Stimulated activated naive CD4-positive, alpha-beta T cell treated with Interleukin-2 at 50 U/mL for 16 hours (primary cell): ENCODE measurements around the gene TBC1D17.

ENCODE experiments used
- DNase-seq: peaks from one replicate; lab custom pipeline; 2025; lab: John Stamatoyannopoulos, UW

TBC1D17 gene

DNA sequence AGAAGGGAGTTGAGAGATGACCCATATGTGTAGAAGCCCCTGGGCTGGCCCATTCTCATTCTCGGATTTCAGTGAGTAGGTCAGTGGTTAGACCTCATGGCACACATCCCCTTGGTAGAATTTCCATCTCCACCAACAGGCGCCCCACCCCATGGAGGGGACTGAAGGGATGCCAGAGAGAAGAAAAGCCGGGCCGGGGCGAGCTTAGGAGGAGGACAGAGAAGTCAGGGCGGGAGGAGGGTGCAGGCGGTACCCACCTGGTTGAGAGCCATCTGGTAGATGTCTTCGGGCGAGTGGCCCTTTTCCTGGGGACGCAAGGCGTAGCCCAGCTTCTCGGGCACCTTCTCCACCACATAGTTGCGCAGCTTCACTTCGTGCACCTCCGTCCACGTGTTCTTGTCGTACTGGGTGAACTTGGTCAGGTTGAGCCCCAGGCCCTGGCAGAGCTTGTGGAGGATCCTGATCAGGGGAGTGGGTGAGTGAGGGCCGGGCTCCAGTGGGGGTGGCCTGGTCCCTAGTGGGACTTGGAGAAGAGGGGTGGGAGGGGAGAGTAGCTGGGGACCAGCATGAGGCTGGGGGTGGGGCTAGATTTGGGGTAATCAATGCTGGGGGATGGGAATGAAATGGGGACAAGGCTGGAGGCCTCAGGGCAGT, 16.6 kb downstream of the TBC1D17 start:
- no peak for DNase-seq

DNA sequence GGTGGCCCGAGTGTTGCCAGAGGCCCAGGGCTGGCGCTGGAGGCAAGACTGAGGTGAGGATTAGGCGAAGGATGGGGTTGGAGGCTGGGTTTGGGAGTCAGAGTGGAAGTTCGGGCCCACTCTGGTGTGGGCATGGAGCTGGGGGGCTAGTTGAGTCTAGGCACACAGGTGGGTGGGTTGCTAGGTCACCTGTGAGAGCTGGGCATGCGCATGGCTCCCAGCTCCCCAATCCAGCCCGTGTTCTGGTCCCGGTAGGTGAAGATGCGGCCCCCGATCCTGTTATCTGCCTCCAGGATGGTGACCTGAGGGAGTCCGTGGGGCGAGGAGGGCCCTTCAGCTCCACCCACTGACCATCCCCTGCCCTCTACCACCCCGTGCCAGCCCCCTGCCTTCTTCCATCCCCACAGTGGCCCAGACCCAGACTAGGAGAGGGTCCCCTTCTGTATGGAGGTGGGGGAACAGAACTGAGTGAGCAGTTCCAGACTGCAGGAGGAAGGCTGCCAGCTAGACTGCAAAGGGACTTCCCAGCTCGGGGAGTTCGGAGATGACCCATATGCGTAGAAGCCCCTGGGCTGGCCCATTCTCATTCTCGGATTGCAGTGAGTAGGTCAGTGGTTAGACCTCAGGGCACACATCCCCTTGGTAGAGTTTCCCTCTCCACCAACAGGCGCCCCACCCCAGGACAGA, 17.5 kb downstream of the TBC1D17 start:
- peak; percentile 55 for DNase-seq

DNA sequence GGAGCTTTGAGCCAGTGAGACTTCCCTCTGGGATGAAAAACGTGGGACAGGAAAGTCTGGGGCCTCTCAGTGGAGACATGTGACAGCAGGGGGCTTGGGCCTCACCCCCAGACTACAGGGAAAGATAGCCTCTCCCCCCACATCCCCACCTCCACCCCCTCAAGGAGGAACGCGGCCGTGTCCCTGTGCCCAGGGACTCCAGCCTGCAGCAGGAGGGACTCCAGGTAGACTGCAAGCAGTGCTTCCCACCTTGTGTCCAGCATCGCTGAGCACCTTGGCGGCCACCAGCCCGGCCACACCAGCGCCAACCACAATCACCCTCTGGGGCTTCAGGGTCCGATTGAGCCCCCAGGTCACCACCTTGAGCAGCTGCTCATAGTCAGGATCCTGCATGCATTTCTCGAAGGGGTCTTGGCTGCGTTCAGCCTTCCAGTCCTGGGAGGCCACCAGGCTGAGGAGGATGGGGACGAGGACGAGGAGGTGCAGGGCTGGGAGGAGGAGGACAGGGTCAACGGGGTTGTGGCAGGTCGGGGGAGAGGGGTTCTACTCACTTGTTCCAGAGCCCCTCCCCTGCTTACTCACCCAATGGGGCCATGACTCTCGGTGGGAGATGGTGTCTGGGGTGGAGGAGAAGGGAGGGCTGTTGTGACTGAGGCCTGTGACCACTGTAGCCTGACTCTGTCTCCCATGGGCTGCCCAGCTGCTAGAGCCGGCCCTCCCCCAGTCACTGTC, 18.2 kb downstream of the TBC1D17 start:
- DNase-seq, result no peak

DNA sequence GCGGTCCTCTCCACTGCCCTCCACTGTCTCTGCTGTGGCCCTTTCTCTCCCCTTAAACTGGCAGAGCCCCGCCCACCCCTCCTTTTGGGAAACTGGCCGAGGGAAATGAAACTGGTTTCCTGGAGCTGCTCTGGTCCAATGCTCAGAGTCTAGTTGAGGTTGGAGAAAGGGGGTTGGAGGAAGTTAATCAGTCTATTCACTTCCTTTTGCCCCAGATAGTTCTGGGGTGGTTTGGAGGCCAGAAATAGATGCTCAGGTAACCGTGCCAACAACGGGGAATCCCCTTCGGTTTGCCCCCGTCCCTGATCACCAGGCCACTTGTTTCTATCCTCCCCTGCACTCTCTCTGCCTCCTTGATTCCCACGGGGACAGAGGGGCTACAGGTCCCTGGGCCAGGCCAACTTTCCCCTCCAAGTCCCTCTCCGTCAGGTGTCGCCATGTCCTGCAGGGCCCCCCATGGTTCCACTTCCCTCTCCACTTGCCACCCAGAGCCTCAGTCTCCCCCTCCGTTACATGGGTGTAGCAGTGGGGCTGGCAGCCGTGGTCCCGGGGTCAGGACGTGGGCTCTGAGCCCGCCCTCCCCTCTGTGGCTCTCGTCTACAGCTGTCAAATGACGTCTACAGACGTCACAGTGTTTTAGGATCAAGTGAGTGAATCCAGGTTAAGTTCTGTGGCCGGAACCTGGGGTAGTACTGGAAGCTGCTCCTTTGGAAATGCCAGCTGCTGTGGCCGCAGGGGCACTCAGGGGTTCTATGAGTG, 19.5 kb downstream of the TBC1D17 start, which contains the start of gene IL4I1:
TSS of gene IL4I1 (minus strand) at position 25 of the 759 bp plus-strand sequence. CDS start 727 bp downstream, outside the sequence.
- peak; percentile 69 for DNase-seq

DNA sequence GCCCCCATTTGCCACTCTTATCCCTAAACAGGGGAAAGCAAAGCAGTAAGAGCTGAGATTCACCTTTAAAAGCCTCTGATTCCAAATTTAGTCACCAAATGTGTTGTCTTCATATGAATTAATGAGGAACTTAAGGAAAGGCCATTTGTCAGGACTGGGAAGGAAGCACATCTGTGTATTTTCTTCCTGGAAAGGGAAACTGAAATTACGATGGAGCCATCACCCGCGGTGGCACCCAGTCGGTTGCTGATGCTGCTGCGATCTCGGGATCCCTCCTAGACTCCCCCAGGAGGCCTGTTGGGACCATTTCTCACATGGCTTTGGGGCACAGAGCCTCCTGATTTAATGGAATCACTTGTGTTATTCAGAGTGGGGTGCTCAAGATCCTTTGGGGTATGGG, 26.6 kb downstream of the TBC1D17 start:
- DNase-seq, result no peak

DNA sequence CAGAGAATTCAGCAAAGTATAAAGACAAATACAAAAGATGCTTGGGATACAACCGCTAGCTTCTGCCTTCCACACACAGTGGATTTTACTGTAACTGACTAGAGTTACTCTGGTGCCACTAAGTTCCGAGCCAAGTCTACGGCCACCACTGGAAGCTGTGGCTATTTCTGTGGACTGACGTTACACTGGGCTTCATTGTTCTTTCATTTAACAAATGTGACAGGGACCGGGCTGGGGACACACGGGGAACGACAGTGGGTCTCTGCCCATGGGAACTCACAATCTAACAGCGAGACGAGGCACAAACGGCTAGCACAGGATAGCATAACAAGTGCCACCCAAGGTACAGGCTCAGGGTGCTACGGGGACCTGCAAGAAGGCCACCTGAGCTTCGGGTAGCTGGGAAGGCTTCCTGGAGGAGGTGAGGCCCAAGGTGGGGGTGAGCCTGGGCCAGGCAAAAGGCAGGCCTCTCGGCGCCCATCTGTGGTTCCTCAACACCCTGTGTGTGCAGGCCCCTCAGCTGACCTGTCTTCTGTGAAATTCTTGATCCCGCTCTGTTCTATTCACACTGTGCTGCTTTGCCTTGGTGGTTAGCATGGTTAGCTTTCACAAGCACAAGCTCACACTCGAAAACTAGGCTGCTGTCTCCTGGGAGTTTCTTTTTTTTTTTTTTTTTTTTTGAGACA, 29.5 kb downstream of the TBC1D17 start:
- no peak for DNase-seq

DNA sequence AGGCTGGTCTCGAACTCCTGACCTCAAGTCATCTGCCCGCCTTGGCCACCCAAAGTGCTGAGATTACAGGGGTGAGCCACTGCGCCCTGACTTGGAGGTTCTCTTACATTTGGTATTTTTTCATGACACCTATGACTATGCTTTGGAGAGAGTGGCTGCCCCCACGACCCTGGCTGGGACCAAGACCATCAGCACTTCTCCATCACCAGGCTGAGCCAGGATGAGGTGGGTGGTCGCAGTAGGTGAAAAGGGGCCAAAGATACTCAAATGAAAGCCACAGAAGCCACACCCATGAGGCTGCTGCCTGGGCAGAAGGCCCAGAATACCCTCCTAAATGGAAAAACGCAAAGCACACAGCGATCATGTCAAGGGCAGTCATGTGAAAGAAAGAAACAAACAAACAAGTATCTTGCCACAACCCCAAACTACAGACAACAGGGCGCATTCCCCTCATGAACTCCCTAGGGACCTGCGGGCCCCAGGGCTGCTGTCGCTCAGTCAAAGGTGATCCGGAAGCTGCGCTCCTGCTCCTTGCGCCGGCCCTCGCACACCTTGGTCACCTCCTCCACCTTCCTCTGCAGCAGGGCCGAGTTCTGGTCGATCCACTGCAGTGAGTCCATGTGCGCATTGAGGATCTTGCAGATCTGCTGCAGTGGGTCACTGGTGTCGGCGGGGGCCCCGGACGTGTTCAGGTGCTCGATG, 30.4 kb downstream of the TBC1D17 start:
- DNase-seq, result no peak

DNA sequence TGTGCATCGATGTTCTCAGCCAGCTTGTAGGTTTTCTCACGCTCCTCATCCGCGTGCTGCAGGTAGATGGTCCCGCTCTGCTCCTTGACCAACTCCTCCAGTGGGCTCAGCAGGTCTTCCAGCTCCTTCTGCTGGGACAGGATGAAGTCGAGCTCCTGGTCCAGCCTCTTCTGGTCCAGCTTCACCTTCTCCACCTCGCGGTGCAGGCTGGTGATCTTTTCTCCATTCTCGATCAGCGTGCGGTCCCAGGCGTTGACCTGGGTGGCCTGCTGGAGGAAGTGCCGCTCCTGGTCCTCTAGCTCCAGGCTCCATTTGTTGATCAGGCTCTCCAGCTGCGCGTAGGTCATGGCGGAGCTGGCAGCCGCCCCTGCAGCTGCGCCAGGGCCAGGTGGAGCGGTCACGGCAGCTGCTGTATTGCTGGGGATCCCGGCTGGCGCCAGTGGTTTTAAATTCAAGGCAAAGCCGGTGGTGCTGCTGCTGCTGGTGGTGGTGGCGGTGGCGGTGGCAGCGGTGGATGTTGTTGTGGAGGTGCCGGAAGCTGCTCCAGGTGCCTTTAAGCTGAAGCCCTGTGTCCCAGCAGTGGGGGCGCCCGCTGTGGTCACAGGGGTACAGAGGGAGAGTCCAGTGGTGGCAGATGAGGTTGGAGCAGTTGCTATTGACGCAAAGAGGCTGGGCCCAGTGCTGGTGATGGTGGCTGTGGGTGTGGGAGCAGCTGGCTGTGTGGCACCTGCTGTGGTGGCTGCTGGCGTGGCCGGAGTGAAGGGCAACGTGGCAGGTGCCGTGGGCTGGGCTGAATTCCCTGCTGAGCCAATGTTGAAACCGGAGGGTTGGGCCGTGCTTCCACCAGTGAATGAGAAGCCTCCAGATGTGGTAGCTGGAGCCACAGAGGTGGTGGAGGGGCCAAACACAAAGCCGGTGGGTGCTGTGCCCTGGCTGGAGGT, 31.2 kb downstream of the TBC1D17 start:
- DNase-seq, result no peak

DNA sequence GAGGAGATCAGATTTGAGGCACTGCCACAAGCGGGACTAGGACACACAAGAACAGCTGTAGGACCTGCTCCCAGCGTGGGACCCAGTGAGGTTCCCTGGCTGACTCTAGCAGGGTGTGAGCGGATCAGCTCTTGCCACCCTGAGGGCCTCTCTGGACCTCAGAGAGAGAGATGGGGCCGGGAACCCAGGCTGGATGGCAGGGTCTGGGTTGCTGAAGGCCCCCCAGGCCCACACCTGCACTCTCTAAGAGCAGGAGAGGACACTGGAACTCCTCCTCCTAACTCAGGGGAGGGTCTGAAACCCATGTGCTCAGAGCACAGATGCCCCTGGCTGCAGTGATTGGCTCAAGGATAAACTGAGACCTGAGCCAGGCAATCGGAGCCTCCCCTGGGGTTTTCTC, 32.7 kb downstream of the TBC1D17 start:
- DNase-seq, result no peak

DNA sequence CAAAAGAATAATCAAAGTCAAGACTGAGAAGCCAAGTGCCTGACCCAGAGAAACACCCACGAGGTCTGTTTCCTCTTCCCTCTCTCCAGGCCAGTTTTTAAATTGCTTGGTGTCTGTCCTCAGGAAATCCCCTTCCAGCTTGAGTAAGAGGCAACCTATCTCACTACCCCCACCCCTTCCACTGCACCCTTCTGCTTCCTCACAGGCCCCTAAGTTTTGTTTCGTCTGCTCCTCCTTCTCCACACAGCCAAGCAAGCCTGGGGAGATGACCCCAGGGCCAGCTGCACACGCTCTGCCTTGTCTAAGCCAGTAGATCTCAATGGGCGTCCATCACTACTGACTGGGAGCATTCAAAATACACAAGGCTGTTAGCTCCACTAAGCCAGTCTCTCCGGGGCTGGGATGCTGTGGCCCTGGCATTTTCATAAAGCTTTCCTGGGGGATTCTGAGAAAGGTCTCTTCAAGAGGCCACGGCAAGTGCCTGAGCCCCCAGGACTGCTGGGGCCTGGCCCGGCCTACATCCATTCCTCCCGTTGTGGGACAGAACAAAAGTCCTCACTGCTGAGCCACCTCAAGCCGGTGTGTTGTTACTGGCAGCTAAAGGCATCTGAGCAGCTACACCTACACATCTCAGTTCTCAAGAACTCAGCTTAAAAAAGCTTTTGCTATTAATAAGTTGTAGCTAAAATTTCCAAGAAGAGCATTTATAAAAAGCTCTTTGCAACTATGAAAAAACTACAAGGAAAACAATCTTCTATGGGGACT, 34.1 kb downstream of the TBC1D17 start:
- peak; percentile 16 for DNase-seq

DNA sequence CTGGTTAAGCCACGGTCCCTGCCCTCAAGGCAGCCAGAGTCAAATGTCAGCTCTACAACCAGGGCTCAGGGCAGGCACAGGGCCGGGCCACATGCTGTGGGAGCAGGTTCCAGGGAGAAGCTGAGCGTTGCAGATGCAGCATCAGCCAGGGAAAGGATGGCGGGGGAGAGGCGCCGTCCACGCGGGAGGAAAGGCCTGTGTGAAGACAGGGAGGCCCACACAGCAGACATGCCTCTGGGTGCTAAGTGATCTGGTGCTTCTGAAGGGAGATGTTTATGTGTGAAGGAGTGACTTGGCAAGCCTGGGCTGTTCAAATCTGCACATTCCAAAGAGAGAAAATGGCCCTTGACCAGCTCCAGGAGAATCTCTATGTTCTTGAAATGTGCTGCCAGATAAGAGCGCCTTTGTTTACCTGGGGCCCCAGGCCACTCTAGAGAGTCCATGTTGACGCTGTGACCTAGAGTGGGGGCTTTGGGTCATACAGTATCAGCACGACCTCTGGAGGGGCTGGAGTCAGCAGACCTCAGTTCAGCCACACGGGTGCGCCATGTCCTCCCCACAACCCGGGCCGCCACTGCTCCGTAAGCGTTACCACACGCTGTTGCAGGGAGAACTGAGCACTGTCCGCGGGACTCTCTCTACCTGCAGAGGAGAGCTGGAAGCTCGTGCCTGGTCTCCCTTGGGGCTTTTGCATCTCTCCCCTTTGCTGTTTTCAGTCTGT, 35.6 kb downstream of the TBC1D17 start:
- no peak for DNase-seq

DNA sequence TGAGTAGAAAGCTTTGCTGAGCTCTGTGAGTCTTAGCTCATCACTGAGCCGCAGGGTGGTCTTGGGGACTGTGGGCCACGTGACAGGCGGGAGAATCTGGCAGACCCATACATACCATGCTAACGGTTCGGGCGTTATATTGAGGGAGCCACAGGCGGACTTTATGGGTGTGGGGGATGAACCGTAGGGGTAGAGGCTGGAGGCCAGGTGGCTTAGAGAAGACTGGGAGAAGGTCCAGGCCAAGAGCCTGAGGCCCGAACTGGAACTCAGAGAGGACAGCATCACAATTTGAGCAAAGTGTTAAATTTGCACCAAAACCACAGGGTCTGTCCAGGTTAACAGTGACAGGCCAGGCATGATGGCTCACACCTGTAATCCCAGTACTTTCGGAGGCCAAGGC, 36.2 kb downstream of the TBC1D17 start:
- no peak for DNase-seq

DNA sequence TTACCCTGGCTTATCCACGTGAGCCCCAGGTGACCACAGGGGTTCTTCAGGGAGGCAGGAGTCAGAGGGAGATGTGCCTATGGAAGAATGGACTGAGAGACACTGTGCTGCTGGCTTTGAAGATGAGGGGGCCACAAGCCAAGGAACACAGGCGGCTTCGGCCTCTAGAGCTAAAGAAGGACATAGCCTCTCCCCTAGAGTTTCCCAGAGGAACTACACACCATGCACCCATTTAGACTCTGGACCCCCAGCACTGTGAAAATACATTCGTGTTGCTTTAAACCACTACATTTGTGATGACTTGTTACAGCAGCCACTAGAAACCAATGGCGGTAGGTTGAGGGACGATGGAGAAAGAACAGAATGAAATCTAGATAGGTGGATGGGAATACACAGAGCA, 37.8 kb downstream of the TBC1D17 start:
- no peak for DNase-seq

DNA sequence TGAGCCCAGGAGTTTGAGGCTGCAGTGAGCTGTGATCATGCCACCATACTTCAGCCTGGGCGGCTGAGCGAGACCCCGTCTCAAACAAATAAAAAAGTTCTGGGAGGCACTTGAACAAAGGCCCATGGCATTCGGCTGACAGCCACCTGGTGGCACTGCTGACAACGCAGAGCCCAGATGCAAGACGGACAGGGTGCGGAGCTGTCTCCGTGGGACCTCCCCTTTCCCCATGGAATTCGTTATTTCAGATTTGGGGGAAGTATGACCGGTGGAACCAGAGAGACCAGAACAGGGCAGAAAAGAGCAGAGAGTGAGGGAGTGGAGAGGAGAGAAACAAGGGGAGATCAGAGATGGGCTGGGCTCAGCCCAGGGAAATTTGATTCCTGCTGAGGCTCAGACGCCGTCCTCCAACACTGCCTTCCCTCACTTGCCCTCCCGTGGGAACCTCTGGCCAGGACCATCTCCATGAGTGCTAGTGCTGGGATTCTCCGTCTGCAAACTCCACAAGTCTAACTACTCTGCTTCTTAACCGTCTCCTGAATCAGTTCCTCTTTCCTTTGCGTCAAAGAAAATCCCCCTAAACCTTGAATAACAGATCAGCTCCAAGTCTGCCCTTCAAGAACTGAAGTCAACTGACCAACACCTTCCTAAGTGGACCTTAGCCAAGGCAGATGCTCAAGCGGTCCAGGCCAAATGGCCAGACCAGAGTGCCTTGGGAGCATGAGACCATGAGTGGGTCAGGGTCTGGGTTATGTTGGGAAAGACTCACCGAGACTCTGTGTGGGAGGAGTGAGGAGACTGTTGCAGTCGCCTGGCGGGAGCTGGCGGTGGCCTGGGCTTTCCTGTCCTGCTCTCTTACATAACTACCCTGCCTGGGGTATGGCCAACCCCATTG, 39.6 kb downstream of the TBC1D17 start:
- no peak for DNase-seq

DNA sequence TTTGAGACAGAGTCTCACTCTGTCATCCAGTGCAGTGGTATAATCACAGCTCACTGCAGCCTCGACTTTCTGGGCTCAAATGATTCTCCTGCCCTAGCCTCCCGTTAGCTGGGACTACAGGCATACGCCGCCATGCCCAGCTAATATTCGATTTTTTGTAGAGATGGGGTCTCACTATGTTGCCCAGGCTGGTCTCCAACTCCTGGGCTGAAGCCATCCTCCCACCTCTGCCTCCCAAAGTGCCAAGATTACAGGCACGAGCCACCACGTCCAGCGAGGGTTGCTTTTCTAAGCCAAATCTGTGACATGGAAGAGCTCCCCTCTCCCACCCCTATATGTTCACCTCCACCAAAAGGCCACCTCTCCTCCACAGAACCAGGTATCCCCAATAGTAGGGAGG, 40.6 kb downstream of the TBC1D17 start:
- no peak for DNase-seq

DNA sequence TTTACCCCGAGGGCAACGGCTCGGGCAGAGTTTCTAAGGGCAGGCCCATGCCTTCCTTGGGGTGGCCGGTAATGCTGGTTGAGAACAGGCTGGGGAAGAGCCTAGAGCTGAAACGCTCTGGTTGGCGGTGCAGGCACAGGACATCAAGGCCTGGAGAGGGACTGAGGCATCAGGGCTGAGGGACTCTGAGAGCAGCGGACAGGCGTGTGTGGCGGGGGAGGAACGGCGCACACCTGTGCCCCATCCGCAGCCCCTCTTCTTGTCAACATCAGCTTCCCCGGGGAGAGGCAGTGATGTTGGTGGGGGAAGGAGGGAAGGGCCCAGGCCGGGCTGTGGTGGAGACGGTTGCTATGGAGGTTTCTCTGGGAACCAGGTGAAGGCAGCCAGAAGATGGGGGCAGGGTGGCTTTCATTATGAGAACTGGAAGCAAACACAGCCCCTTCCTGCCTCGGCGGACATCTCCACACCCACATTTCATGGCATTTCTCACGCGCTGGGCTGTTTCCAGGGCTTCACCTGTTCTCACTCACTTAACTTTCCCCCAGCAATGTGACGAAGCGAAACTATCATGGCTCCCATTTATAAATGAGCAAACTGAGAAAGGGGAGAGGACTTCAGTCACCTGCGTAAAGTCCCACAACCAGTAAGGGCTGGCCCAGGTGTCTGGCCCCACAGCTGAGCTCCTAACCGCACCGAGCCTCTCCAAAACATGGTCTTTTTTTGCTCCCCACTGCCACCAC, 43.3 kb downstream of the TBC1D17 start:
- no peak for DNase-seq
